HepG2 (cell line): Measurements from ENCODE around the gene TPST1. TPM values are rescaled to one million over a fixed set of nuclear protein-coding genes. Genes with fewer than 3 reads are reported as not detected.
"Not testable (repeated sequence)": the region's sequence is repeated elsewhere in the genome, so short reads cannot be mapped to it uniquely, and the experiment has no call there.

Source experiments
- ATAC-seq: fragments of 200-7000 bp; cut with Tn5 transposase; 3 replicates; pipeline ENCODE4 v1.9.1; 2020; ENCODE audit warnings: mild to moderate bottlenecking, moderate library complexity
- BruUV-seq: library from RNA; stranded (reverse); fragments of 400-500 nt; replicated peaks from 2 replicates; lab custom pipeline; 2021; lab: Mats Ljungman, UMichigan
- CTCF ChIA-PET: fragments of 300-600 bp; formaldehyde crosslinking; extraction: SDS; loops from one replicate; lab custom pipeline; 2021; ENCODE audit warnings: low total read pairs, inconsistent platforms, low intra/inter-chr PET ratio; lab: Yijun Ruan, JAX
- POLR2A ChIA-PET: fragments of 350-600 bp; sonication (Branson Sonifier 250); formaldehyde crosslinking; loops from one replicate; lab custom pipeline; 2020; ENCODE audit warnings: antibody characterized with exemption, inconsistent platforms; lab: Yijun Ruan, JAX
- DNase-seq: peaks from one replicate; pipeline ENCODE4 v3.0.0-alpha.2; 2015; ENCODE audit warnings: low spot score
- FAIRE-seq: peaks from 3 replicates; lab custom pipeline; 2011; peaks lifted over from hg19 to GRCh38; lab: Jason Lieb, UNC
- H2AFZ ChIP-seq: one replicate; pipeline ENCODE4 v1.6.1; 2011; ENCODE audit warnings: low read length, inconsistent platforms
- H3K27ac ChIP-seq: fragments of 300-600 bp; 3 replicates; pipeline ENCODE4 v1.8.0; 2011; ENCODE audit warnings: mixed run types, mild to moderate bottlenecking, mixed read lengths, low read length, inconsistent platforms; ENCODE audit not compliant: insufficient read depth; ENCODE audit errors: extremely low read length
- H3K27me3 ChIP-seq, 2 experiments: fragments of 200-600 bp in 1 of 2; 2 replicates in 1 of 2; 3 replicates in 1 of 2; pipeline versions ENCODE4 v1.6.0 to v1.8.0; 2011; ENCODE audit warnings: low read length in 2 of 2, mild to moderate bottlenecking in 2 of 2, moderate library complexity in 2 of 2, inconsistent platforms in 1 of 2; ENCODE audit not compliant: insufficient read depth in 2 of 2, control insufficient read depth in 1 of 2
- H3K36me3 ChIP-seq, 2 experiments: fragments of 200-600 bp in 1 of 2; replicated peaks in 1 of 2; 2 replicates in 1 of 2; 3 replicates in 1 of 2; pipeline versions ENCODE4 v1.5.1 to v1.8.0; 2011; ENCODE audit warnings: low read length in 2 of 2, inconsistent platforms in 1 of 2; ENCODE audit not compliant: insufficient read depth in 2 of 2, control insufficient read depth in 1 of 2
- H3K4me1 ChIP-seq: 2 replicates; pipeline ENCODE4 v1.5.1; 2012; ENCODE audit warnings: low read length, inconsistent platforms; ENCODE audit not compliant: insufficient read depth
- H3K4me2 ChIP-seq: 2 replicates; pipeline ENCODE4 v1.6.0; 2011; ENCODE audit warnings: low read depth, low read length, inconsistent platforms
- H3K4me3 ChIP-seq, 3 experiments: fragments of 200-600 bp in 1 of 3; sonication (generic), shearing (Covaris generic) in 1 of 3; replicated peaks in 1 of 3; 2 replicates each; pipeline ENCODE4 v1.5.1; 2011 to 2016; ENCODE audit warnings: low read length in 3 of 3, inconsistent platforms in 2 of 3, low read depth in 2 of 3, mild to moderate bottlenecking in 2 of 3, control low read depth in 1 of 3, mixed read lengths in 1 of 3; ENCODE audit not compliant: insufficient read depth in 1 of 3
- H3K79me2 ChIP-seq: one replicate; pipeline ENCODE4 v1.6.1; 2011; ENCODE audit warnings: low read length, inconsistent platforms; ENCODE audit not compliant: insufficient read depth
- H3K9ac ChIP-seq: 2 replicates; pipeline ENCODE4 v1.6.0; 2011; ENCODE audit warnings: mild to moderate bottlenecking, low read depth, low read length, inconsistent platforms; ENCODE audit not compliant: insufficient read depth
- H3K9me3 ChIP-seq: 2 replicates; pipeline ENCODE4 v1.5.1; 2012; ENCODE audit warnings: mild to moderate bottlenecking, low read length
- H4K20me1 ChIP-seq: 2 replicates; pipeline ENCODE4 v1.6.0; 2011; ENCODE audit warnings: inconsistent platforms, mild to moderate bottlenecking, low read length, moderate library complexity; ENCODE audit not compliant: insufficient read depth
- KAT2B ChIP-seq: fragments of 150-350 bp; IDR thresholded peaks from 2 replicates; pipeline ENCODE4 v1.6.1; 2014; ENCODE audit warnings: low read depth, low read length, borderline replicate concordance
- MEIS1 ChIP-seq: sonication (generic); formaldehyde crosslinking; IDR thresholded peaks from 2 replicates; pipeline ENCODE4 v1.9.0; 2021; ENCODE audit warnings: mild to moderate bottlenecking, missing genetic modification reagents, moderate library complexity, borderline replicate concordance
- YEATS4 ChIP-seq: sonication (generic); formaldehyde crosslinking; IDR thresholded peaks from 2 replicates; pipeline ENCODE4 v1.4.0; 2020; ENCODE audit warnings: missing genetic modification reagents, borderline replicate concordance
- ZNF121 ChIP-seq: sonication (generic); formaldehyde crosslinking; IDR thresholded peaks from 2 replicates; pipeline ENCODE4 v1.5.0; 2020; ENCODE audit warnings: mild to moderate bottlenecking, missing genetic modification reagents
- WGBS: methylation state at CpG from one replicate; pipeline ENCODE4 v1.1.6; 2017; ENCODE audit warnings: low lambda C conversion rate; 5-methylcytosine and 5-hydroxymethylcytosine counted together
- in situ Hi-C: cut with HindIII; loops from 2 replicates; pipeline ENCODE4 v1.10.0; 2017; ENCODE audit warnings: low pct_unique_long_range_greater_than_20kb; ENCODE audit not compliant: extremely low pct_ligation_motif_present
- intact Hi-C: fragments of 100-400 bp; cut with micrococcal nuclease; formaldehyde crosslinking; loops from one replicate; pipeline ENCODE4 v1.10.0; 2022; ENCODE audit not compliant: unreplicated experiment
- polyA plus RNA-seq, 8 experiments: library from polyadenylated mRNA; depleted of rRNA in 3 of 8; stranded (reverse) in 7 of 8; unstranded in 1 of 8; fragments of >200 nt; fragmentation: Illumina TruSeq in 4 of 8; extraction: Trizol in 4 of 8; gene quantifications; 2 replicates each; pipeline versions ENCODE4 v1.2.1 to v1.2.3, GENCODE V29; 2011 to 2016; ENCODE audit warnings: low read depth in 4 of 8, missing spikeins in 1 of 8, mixed read lengths in 1 of 8; ENCODE audit not compliant: insufficient read depth in 1 of 8
- total RNA-seq, 5 experiments: library from RNA; depleted of rRNA; stranded (reverse); fragments of >200 nt; fragmentation: Illumina TruSeq; extraction: Trizol; gene quantifications; 2 replicates each; pipeline ENCODE4 v1.2.3, GENCODE V29; 2016; ENCODE audit warnings: low read depth in 1 of 5
- TF ChIP-seq, protein P1 (sequence below): sonication (generic); formaldehyde crosslinking; IDR thresholded peaks from 2 replicates; pipeline ENCODE4 v1.9.0; 2021; ENCODE audit warnings: missing genetic modification reagents, borderline replicate concordance
- TF ChIP-seq, protein P2 (sequence below): sonication (generic); formaldehyde crosslinking; IDR thresholded peaks from 2 replicates; pipeline ENCODE4 v1.4.0; 2020; ENCODE audit warnings: missing genetic modification reagents, borderline replicate concordance
- TF ChIP-seq, protein P3 (sequence below): sonication (generic); formaldehyde crosslinking; IDR thresholded peaks from 2 replicates; pipeline ENCODE4 v1.5.0; 2020; ENCODE audit warnings: missing genetic modification reagents

TPST1 gene
- total and polyA plus RNA-seq, 2 of the 13 experiments (the other 11 are each of a cell fraction or from before 2014, with no cell fraction given) = 24.3 to 34.1 TPM

DNA sequence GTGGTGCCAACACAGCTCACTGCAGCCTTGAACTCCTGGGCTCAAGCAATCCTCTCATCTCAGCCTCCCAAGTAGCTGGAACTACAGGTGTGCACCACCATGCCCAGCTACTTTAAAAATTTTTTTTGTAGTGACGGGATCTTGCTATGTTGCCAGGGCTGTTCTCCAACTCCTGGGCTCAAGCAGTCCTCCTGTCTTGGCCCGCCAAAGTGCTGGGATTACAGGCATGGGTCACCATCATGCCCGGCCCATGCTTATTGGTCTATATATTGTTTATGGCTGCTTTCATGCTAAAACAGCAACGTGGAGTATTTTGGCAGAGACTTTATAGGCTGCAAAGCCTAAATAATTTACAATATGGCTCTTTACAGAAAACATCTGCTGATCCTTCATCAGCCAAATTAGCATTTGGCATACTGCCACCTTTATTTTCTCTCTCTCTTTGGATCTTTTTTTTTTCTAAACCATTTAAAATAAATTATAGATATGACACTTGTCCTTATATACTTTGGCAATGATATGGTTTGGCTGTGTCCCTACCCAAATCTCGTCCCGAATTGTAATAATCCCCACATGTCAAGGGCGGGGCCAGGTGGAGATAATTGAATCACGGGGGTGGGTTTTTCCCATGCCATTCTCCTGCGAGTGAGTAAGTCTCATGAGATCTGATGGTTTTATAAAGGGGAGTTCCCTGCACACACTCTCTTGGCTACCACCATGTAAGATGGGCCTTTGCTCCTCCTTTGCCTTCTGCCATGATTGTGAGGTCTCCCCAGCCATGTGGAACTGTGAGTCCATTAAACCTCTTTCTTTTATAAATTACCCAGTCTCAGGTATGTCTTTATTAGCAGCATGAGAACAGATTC lies 32.4 kb upstream of the TPST1 start:
- POLR2A ChIA-PET, H3K36me3 ChIP-seq, FAIRE-seq, H4K20me1 ChIP-seq, ATAC-seq, BruUV-seq, H3K4me2 ChIP-seq, H3K79me2 ChIP-seq, H3K4me3 ChIP-seq, in situ Hi-C loops, H3K9ac ChIP-seq, intact Hi-C loops, H2AFZ ChIP-seq, H3K27ac ChIP-seq, CTCF ChIA-PET, DNase-seq, H3K9me3 ChIP-seq, H3K27me3 ChIP-seq: not testable (repeated sequence)
- WGBS = 67% methylated on average over 9 of the region's 9 CpGs
- TF ChIP-seq ZNF121 (CRISPR knock-in tag) = peak; percentile 37; the same call in 1 of the 2 replicates
- peaks cover 23% of the 10 kb centered on the region for H3K4me1 ChIP-seq

DNA sequence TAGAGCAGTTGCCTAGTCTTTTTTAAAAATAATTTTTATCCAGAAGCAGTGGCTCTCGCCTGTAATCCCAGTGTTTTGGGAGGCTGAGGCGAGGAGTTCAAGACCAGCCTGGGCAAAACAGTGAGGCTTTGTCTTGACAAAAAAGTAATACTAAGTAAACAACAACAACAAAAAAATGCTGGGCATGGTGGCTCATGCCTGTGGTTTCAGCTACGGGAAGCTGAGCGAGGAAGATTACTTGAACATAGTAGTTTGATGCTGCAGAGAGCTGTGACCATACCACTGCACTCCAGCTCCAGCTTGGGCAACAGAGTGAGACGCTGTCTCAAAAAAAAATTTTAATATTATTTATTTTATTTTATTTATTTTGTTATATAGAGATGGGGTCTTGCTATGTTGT lies 31.3 kb upstream of the TPST1 start:
- POLR2A ChIA-PET = no interaction called here
- FAIRE-seq (no peak), ATAC-seq (no peak), DNase-seq (no peak)
- Histone ChIP-seq H3K4me3 (no peak overlapping the region), H3K9ac (no peak overlapping the region), H3K4me1 (peaks cover 19% of the 10 kb centered on the region), H4K20me1 (no peaks in the 10 kb centered on the region), H2AFZ (no peak overlapping the region), H3K9me3 (no peaks in the 10 kb centered on the region), H3K27ac (no peak overlapping the region), H3K79me2 (no peaks in the 10 kb centered on the region), H3K27me3 (peaks cover 0 to 2% of the 10 kb centered on the region in 2 experiments; a peak in 1 of 5 replicates), H3K36me3 (no peaks in the 10 kb centered on the region), H3K4me2 (no peak overlapping the region)
- in situ Hi-C loops = no loop called here
- 44% methylated on average over 5 of the region's 5 CpGs for WGBS
- CTCF ChIA-PET = no interaction called here
- intact Hi-C loops = no loop called here
- no TSS peak for BruUV-seq
- TF ChIP-seq YEATS4 (no peak), MEIS1 (CRISPR knock-in tag) (no peak), KAT2B (no peak)
- TF ChIP-seq, protein P1, sequence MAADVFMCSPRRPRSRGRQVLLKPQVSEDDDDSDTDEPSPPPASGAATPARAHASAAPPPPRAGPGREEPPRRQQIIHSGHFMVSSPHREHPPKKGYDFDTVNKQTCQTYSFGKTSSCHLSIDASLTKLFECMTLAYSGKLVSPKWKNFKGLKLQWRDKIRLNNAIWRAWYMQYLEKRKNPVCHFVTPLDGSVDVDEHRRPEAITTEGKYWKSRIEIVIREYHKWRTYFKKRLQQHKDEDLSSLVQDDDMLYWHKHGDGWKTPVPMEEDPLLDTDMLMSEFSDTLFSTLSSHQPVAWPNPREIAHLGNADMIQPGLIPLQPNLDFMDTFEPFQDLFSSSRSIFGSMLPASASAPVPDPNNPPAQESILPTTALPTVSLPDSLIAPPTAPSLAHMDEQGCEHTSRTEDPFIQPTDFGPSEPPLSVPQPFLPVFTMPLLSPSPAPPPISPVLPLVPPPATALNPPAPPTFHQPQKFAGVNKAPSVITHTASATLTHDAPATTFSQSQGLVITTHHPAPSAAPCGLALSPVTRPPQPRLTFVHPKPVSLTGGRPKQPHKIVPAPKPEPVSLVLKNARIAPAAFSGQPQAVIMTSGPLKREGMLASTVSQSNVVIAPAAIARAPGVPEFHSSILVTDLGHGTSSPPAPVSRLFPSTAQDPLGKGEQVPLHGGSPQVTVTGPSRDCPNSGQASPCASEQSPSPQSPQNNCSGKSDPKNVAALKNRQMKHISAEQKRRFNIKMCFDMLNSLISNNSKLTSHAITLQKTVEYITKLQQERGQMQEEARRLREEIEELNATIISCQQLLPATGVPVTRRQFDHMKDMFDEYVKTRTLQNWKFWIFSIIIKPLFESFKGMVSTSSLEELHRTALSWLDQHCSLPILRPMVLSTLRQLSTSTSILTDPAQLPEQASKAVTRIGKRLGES (CRISPR knock-in tag) = no peak
- TF ChIP-seq, protein P2, sequence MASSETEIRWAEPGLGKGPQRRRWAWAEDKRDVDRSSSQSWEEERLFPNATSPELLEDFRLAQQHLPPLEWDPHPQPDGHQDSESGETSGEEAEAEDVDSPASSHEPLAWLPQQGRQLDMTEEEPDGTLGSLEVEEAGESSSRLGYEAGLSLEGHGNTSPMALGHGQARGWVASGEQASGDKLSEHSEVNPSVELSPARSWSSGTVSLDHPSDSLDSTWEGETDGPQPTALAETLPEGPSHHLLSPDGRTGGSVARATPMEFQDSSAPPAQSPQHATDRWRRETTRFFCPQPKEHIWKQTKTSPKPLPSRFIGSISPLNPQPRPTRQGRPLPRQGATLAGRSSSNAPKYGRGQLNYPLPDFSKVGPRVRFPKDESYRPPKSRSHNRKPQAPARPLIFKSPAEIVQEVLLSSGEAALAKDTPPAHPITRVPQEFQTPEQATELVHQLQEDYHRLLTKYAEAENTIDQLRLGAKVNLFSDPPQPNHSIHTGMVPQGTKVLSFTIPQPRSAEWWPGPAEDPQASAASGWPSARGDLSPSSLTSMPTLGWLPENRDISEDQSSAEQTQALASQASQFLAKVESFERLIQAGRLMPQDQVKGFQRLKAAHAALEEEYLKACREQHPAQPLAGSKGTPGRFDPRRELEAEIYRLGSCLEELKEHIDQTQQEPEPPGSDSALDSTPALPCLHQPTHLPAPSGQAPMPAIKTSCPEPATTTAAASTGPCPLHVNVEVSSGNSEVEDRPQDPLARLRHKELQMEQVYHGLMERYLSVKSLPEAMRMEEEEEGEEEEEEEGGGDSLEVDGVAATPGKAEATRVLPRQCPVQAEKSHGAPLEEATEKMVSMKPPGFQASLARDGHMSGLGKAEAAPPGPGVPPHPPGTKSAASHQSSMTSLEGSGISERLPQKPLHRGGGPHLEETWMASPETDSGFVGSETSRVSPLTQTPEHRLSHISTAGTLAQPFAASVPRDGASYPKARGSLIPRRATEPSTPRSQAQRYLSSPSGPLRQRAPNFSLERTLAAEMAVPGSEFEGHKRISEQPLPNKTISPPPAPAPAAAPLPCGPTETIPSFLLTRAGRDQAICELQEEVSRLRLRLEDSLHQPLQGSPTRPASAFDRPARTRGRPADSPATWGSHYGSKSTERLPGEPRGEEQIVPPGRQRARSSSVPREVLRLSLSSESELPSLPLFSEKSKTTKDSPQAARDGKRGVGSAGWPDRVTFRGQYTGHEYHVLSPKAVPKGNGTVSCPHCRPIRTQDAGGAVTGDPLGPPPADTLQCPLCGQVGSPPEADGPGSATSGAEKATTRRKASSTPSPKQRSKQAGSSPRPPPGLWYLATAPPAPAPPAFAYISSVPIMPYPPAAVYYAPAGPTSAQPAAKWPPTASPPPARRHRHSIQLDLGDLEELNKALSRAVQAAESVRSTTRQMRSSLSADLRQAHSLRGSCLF (CRISPR knock-in tag) = no peak
- TF ChIP-seq, protein P3, sequence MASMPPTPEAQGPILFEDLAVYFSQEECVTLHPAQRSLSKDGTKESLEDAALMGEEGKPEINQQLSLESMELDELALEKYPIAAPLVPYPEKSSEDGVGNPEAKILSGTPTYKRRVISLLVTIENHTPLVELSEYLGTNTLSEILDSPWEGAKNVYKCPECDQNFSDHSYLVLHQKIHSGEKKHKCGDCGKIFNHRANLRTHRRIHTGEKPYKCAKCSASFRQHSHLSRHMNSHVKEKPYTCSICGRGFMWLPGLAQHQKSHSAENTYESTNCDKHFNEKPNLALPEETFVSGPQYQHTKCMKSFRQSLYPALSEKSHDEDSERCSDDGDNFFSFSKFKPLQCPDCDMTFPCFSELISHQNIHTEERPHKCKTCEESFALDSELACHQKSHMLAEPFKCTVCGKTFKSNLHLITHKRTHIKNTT (CRISPR knock-in tag) = no peak
